GM19351 (cell line): ENCODE results near the gene NPAS2.

Experiments used
- ATAC-seq: cut with Tn5 transposase; IDR thresholded peaks from one replicate; pipeline ENCODE4 v1.9.1; 2021; ENCODE audit warnings: mild to moderate bottlenecking, moderate library complexity; ENCODE audit not compliant: unreplicated experiment

The NPAS2 gene

GRCh38 chr2:101036562-101036961, 216.6 kb downstream of the NPAS2 start:
- ATAC-seq, result no peak

DNA sequence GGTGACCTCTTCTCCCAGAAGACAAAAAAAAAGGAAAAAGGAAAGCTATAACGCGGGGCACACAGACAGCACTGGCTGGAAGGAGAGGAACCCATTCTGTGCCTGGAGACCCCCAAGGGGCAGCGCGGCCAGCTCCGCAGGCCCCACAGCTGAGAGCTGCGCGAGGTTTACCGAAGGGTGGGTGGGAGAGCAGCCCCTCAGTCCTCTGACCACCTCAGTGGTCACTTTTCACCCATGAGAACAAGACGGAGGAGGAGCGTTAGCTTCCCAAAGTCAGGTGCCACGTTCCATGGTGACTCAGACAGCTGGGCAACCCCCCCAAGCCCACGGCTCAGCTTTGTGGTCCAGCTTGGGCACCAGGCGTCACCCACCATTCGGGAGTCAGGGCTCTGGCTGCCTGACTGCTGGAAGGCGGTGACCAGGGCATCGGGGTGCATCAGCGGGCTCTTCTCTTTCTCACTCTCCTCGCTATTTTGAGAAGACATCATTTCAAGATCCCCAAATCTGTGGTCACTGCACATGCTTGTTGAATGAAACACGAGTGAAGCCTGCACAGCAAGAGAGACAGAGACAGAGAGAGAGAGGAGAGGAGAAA, 217.3 kb downstream of the NPAS2 start:
- no peak for ATAC-seq

DNA sequence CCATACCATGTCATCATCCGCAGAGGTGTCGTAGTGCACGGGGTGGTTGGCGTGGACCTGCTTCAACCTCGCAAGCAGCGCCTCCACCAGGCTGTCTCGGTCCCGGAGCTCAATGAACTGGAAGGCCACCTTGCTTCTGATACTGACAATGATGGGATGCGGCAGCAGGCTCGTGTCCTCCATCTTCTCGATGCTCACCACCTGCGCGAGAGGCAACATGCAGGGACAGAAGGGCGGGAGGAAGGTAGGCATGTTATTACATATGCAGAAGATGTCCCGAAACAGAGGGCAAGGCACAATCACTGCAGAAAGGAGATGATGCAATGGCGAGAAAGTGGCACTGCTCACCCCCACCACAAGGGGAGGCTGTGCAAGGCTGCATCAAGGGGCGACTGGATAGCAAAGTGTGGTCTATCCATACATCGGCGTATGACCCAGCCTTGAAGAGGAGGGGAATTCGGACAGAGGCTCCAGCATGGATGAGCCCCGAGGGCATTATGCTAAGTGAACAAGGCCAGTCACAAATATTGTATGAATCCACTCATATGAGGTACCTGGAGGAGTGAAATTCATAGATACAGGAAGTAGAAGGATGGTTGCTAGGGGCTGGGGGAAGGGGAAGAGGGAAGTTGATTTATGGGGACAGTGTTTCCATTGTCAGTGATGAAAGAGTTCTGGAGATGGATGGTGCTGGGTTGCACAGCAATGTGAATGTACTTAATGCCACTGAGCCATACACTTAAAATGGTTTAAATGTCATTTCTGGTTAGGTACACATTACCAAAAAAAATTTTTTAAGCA, 218.7 kb downstream of the NPAS2 start:
- ATAC-seq, result no peak

GRCh38 chr2:101040072-101040471, 220.1 kb downstream of the NPAS2 start:
- no peak for ATAC-seq

DNA sequence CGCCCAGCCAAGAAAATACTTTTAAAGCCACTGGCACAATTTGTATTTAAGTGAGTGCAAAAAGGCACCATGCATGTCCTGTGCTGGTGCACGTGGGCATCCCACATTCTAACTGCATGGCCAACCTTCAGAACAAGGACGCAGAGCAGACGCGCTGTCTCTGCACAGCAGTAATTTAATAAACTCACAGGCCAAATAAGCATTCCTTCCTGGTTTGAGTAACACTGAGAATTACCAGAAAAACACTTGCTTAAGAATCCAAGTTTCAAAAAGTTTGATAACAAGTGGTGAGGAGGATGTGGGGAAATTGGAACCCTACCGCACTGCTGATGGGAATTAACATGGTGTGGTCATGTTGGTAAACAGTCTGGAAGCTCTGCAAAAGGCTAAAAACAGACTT, 220.8 kb downstream of the NPAS2 start:
- ATAC-seq, result no peak

DNA sequence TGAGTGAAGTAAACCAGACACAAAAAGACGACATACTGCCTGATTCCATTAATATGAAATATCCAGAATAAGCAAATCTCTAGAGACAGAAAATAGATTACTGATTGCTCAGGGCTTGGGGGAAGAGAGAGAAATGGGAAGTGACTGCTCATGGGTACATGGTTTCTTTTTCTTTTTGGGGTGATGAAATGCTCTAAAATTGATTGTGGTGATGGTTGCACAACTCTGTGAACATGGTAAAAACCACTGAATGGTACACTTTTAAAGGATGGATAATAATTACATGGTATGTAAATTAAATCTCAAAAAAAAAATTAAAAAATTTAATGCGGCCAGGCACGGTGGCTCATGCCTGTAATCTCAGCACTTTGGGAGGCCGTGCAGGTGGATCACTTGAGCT, 221.5 kb downstream of the NPAS2 start:
- no peak for ATAC-seq

- ATAC-seq, result no peak
Observed at GRCh38 chr2:101045330-101045729, 225.4 kb downstream of the NPAS2 start.
